Measurements from ENCODE around the gene FITM1. TPM values are rescaled to one million over a fixed set of nuclear protein-coding genes. Genes with fewer than 3 reads are reported as not detected.

FITM1 gene
- total and polyA plus RNA-seq, 2 experiments from 2014 or later, result 0.53 TPM; not detected in 1

DNA sequence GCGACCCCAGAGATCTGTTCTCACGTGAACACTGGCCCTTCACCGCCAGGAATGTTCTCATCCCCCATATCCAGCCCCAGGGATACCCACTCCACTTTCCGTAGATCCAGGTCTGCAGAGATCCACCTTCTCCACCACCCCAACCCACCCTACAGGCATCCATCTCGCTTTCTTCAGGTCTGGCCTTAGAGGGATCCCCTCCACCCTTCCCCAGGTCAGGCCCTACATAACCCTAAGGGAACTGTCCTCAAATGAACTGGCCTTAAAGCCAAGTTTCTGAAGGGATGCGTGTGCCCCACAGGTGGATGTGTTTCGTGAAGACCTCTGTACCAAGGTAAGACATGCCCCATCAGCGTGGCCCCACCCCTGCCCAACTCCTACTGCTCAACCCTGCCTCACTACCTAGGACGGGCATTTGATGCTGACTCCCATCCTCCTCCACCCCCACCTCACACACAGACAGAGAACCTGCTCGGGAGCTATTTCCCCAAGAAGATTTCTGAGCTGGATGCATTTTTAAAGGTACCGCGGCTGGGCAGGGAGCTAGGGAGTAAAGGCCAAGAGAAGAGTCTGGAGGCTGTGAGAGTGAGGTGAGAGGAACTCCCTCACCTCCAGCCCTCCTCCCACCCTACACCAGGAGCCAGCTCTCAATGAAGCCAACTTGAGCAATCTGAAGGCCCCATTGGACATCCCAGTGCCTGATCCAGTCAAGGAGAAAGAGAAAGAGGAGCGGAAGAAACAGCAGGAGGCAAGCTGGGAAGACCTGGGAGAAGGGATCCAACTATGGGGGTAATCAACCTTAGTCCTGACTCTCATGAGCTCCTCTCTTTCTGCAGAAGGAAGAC, 6.4 kb downstream of the FITM1 start:
- TF ChIP-seq STAT1 (IDR thresholded peaks at IDR 0.05; ENCODE audit: unreplicated experiment) (no peak), ZNF114 (CRISPR knock-in tag; IDR thresholded peaks at IDR 0.05) (no peak), JUNB (IDR thresholded peaks at IDR 0.05; ENCODE audit: unreplicated experiment) (no peak), NANOG (IDR thresholded peaks at IDR 0.05; ENCODE audit: borderline replicate concordance) (no peak), CREB1 (CRISPR knock-in tag; IDR thresholded peaks at IDR 0.05; ENCODE audit: low read depth) (no peak), EZH2phosphoT487 (IDR thresholded peaks at IDR 0.05; ENCODE audit: unreplicated experiment) (no peak), POLR2AphosphoS5 (IDR thresholded peaks at IDR 0.05; ENCODE audit: low read depth) (no peak; the same call in 1 of the 2 replicates), EZH2 (IDR thresholded peaks at IDR 0.05; ENCODE audit: low read depth, unreplicated experiment) (no peak), ZNF331 (CRISPR knock-in tag; IDR thresholded peaks at IDR 0.05; ENCODE audit: low read depth) (no peak)
- TF ChIP-seq, protein P1, sequence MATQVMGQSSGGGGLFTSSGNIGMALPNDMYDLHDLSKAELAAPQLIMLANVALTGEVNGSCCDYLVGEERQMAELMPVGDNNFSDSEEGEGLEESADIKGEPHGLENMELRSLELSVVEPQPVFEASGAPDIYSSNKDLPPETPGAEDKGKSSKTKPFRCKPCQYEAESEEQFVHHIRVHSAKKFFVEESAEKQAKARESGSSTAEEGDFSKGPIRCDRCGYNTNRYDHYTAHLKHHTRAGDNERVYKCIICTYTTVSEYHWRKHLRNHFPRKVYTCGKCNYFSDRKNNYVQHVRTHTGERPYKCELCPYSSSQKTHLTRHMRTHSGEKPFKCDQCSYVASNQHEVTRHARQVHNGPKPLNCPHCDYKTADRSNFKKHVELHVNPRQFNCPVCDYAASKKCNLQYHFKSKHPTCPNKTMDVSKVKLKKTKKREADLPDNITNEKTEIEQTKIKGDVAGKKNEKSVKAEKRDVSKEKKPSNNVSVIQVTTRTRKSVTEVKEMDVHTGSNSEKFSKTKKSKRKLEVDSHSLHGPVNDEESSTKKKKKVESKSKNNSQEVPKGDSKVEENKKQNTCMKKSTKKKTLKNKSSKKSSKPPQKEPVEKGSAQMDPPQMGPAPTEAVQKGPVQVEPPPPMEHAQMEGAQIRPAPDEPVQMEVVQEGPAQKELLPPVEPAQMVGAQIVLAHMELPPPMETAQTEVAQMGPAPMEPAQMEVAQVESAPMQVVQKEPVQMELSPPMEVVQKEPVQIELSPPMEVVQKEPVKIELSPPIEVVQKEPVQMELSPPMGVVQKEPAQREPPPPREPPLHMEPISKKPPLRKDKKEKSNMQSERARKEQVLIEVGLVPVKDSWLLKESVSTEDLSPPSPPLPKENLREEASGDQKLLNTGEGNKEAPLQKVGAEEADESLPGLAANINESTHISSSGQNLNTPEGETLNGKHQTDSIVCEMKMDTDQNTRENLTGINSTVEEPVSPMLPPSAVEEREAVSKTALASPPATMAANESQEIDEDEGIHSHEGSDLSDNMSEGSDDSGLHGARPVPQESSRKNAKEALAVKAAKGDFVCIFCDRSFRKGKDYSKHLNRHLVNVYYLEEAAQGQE (IDR thresholded peaks at IDR 0.05; ENCODE audit: unreplicated experiment), result no peak
- TF ChIP-seq, protein P2, sequence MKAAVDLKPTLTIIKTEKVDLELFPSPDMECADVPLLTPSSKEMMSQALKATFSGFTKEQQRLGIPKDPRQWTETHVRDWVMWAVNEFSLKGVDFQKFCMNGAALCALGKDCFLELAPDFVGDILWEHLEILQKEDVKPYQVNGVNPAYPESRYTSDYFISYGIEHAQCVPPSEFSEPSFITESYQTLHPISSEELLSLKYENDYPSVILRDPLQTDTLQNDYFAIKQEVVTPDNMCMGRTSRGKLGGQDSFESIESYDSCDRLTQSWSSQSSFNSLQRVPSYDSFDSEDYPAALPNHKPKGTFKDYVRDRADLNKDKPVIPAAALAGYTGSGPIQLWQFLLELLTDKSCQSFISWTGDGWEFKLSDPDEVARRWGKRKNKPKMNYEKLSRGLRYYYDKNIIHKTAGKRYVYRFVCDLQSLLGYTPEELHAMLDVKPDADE (IDR thresholded peaks at IDR 0.05), result no peak
- TF ChIP-seq, protein P3, sequence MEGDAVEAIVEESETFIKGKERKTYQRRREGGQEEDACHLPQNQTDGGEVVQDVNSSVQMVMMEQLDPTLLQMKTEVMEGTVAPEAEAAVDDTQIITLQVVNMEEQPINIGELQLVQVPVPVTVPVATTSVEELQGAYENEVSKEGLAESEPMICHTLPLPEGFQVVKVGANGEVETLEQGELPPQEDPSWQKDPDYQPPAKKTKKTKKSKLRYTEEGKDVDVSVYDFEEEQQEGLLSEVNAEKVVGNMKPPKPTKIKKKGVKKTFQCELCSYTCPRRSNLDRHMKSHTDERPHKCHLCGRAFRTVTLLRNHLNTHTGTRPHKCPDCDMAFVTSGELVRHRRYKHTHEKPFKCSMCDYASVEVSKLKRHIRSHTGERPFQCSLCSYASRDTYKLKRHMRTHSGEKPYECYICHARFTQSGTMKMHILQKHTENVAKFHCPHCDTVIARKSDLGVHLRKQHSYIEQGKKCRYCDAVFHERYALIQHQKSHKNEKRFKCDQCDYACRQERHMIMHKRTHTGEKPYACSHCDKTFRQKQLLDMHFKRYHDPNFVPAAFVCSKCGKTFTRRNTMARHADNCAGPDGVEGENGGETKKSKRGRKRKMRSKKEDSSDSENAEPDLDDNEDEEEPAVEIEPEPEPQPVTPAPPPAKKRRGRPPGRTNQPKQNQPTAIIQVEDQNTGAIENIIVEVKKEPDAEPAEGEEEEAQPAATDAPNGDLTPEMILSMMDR (conservative IDR thresholded peaks at IDR 0.05; ENCODE audit: low read depth in 2 of 2), result no peak
- TF ChIP-seq, protein P4, sequence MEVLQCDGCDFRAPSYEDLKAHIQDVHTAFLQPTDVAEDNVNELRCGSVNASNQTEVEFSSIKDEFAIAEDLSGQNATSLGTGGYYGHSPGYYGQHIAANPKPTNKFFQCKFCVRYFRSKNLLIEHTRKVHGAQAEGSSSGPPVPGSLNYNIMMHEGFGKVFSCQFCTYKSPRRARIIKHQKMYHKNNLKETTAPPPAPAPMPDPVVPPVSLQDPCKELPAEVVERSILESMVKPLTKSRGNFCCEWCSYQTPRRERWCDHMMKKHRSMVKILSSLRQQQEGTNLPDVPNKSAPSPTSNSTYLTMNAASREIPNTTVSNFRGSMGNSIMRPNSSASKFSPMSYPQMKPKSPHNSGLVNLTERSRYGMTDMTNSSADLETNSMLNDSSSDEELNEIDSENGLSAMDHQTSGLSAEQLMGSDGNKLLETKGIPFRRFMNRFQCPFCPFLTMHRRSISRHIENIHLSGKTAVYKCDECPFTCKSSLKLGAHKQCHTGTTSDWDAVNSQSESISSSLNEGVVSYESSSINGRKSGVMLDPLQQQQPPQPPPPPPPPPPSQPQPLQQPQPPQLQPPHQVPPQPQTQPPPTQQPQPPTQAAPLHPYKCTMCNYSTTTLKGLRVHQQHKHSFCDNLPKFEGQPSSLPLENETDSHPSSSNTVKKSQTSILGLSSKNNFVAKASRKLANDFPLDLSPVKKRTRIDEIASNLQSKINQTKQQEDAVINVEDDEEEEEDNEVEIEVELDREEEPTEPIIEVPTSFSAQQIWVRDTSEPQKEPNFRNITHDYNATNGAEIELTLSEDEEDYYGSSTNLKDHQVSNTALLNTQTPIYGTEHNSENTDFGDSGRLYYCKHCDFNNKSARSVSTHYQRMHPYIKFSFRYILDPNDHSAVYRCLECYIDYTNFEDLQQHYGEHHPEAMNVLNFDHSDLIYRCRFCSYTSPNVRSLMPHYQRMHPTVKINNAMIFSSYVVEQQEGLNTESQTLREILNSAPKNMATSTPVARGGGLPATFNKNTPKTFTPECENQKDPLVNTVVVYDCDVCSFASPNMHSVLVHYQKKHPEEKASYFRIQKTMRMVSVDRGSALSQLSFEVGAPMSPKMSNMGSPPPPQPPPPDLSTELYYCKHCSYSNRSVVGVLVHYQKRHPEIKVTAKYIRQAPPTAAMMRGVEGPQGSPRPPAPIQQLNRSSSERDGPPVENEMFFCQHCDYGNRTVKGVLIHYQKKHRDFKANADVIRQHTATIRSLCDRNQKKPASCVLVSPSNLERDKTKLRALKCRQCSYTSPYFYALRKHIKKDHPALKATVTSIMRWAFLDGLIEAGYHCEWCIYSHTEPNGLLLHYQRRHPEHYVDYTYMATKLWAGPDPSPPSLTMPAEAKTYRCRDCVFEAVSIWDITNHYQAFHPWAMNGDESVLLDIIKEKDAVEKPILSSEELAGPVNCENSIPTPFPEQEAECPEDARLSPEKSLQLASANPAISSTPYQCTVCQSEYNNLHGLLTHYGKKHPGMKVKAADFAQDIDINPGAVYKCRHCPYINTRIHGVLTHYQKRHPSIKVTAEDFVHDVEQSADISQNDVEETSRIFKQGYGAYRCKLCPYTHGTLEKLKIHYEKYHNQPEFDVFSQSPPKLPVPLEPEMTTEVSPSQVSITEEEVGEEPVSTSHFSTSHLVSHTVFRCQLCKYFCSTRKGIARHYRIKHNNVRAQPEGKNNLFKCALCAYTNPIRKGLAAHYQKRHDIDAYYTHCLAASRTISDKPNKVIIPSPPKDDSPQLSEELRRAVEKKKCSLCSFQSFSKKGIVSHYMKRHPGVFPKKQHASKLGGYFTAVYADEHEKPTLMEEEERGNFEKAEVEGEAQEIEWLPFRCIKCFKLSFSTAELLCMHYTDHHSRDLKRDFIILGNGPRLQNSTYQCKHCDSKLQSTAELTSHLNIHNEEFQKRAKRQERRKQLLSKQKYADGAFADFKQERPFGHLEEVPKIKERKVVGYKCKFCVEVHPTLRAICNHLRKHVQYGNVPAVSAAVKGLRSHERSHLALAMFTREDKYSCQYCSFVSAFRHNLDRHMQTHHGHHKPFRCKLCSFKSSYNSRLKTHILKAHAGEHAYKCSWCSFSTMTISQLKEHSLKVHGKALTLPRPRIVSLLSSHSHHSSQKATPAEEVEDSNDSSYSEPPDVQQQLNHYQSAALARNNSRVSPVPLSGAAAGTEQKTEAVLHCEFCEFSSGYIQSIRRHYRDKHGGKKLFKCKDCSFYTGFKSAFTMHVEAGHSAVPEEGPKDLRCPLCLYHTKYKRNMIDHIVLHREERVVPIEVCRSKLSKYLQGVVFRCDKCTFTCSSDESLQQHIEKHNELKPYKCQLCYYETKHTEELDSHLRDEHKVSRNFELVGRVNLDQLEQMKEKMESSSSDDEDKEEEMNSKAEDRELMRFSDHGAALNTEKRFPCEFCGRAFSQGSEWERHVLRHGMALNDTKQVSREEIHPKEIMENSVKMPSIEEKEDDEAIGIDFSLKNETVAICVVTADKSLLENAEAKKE (CRISPR knock-in tag; IDR thresholded peaks at IDR 0.05), result no peak
- Histone ChIP-seq H3K4me2 (peak overlapping the region; percentile 87), H3K4me3 (peak overlapping the region; percentile 96), H3K27ac (ENCODE audit: low read depth) (no peak overlapping the region), H2AFZ (no peak overlapping the region), H3F3A (replicated peaks; ENCODE audit: low read depth) (peaks cover 25% of the 10 kb centered on the region), H3K9me2 (ENCODE audit: insufficient read depth) (no peaks in the 10 kb centered on the region), H3K27me3 (ENCODE audit: insufficient read depth) (no peaks in the 10 kb centered on the region), H4K20me1 (replicated peaks; ENCODE audit: insufficient read depth) (peaks cover 9% of the 10 kb centered on the region), H3K4me1 (ENCODE audit: insufficient read depth) (peaks cover 19% of the 10 kb centered on the region), H3K79me2 (replicated peaks; ENCODE audit: insufficient read depth) (peaks cover 20% of the 10 kb centered on the region), H3K36me3 (ENCODE audit: insufficient read depth) (peaks cover 14% of the 10 kb centered on the region; the same call in 1 of the 2 replicates)
- Mint-ChIP-seq H3K4me1 (peaks cover 43% of the 10 kb centered on the region), H3K27me3 (ENCODE audit: insufficient read depth, low read depth, poor library complexity) (peaks cover 25% of the 10 kb centered on the region), H3K36me3 (ENCODE audit: low read depth) (peaks cover 33% of the 10 kb centered on the region), H3K9me3 (no peaks in the 10 kb centered on the region), H3K27ac (no peak overlapping the region), H3K4me3 (peak overlapping the region; percentile 79)
- DNase-seq (ENCODE audit: low spot score), result peak; percentile 13
- no peak for ATAC-seq
